Inferior parietal cortex (tissue), 1 donor: ENCODE results near the gene PRKACB.

Experiments
- DNase-seq: peaks from one replicate; pipeline ENCODE4 v3.0.0-alpha.2; 2016; ENCODE audit errors: extremely low spot score

The PRKACB gene

DNA sequence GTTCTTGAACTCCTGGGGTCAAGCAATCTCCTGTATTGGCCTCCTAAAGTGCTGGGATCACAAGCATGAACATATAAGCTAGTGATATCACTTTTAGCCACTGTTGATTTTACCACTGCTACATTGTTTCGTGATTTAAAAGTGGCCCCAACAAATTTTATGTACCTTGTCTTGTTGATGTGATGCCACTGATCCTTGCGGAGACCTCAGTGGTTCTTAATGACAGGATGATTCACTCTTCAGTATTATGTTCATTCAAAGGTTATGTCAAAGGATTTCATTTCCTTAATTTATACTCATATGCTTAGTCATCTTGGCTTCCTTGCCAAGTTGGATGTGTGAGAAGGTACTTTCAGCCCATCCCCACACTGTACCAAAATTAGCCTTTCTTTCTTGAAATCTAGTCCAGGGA lies 12.1 kb downstream of the PRKACB start:
- no peak for DNase-seq

- no peak for DNase-seq
Measured at GRCh38 chr1:84159533-84160240, 15.6 kb downstream of the PRKACB start.

GRCh38 chr1:84162295-84162694 lies 18.2 kb downstream of the PRKACB start:
- DNase-seq = no peak

DNA sequence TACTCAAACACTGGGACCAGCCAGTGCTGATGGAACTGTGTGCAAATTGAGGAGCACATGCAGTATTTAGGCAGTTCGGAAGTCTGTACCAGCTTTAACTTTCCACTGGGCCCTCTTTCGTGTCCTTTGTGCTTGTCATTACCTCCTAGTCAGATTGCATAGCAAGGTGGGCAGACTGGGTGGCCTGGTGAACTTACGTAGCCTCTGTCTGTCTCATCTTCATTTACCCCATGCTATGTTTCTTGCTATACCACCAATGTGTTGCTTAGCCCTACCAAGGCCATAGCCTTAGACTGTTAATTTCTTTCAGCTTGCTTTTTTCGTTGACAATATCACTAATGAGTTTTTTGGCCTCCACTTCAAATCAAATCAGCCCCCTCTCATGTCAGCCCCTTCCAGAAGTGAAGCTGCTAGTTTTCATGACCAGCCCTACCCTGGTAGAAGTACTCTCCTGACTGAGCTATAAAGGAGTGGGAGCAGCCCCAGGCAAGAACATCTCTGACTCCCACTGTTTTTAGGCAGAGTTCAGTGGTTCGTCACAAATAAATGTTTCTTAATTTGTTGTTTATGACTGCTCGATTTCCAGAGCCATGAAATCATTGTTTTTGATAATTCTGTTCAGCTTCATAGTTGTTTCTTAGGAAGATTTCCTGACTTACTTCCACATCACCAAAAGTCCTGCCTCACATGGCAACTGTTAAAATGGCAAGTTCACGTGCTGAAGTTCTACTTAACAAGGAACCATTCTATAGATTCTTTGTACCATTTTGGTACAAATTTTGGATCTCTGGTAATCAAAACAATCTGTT lies 19.3 kb downstream of the PRKACB start:
- peak; percentile 65 for DNase-seq

- peak; percentile 75 for DNase-seq
Measured at GRCh38 chr1:84164161-84164560, 20.1 kb downstream of the PRKACB start.

GRCh38 chr1:84164567-84165021 lies 20.5 kb downstream of the PRKACB start:
- peak; percentile 77 for DNase-seq

DNA sequence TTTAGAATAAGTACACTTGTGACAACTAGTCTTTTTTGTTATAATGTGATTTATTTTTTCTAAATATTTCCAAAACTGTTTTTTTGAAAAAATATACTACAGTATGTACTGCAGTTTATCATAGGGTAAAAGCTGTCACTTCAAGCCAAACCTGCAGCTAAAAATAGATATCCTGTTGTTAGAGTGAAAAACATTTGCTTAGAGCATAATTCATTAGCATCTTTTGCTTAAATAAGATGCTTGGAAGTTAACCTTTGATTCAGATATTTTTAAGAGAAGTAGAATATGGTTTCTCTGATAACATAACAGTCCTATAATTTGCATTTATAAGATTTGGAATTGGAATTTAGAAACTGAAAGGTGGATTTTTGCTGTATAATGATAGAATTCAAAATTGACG lies 21.5 kb downstream of the PRKACB start:
- no peak for DNase-seq

DNA sequence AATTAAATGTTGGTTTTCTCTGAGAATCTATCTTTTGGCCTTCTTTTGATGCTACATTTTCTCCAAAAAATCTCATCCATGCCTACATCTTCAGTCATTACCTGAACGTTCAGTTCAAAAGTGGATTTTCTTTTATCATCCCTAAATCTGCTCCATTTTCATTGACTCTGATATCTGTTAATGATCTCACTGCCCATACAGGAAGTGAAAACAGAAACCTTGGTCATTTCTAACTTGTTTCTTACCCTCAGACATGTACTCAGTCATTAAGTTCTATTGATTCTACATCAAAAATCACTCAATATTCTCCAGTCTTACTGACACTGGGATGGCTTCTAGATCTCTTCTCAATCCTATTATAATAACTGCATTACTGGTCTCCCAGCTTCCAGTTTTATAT lies 22.7 kb downstream of the PRKACB start:
- no peak for DNase-seq

- DNase-seq = no peak
Measured at GRCh38 chr1:84168783-84169182, 24.7 kb downstream of the PRKACB start.

DNA sequence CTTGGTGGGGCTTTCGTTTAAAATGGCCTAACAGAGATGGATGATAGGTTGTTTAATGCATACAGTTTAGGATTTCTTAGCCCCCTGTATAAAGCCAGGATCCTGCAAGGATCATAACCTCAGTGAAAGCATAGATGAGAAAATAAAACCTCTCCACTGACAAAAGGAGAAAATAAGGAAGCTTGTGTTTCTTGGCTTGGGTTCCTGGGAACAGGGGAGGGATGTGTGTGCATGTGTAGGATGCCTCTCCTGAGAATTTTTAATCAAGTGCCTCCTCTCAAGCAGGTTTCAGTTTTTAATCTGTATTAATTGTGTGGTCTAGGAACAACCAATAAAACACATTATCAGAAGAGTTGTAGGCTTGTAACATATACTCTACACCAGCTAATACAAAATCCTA lies 26.1 kb downstream of the PRKACB start:
- DNase-seq = no peak

DNA sequence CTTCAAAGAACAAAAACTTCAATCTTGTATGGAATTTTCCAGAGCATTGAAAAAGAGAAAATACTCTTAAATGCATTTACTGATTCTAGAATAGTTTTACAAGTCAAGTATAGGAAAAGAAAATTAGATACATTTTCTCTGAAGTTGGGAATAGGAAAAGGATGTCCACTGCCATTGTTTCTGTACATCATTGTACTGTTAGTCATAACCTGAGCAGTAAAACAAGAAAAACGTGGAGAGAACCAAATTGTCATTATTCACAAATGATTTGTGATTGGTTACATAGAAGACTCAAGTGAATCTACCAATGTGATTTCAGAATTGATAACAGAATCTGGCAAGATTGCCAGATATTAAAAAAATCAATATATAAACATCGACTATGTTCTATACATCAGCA lies 27.4 kb downstream of the PRKACB start:
- DNase-seq = no peak

GRCh38 chr1:84174051-84174556 lies 30.0 kb downstream of the PRKACB start:
- DNase-seq = peak; percentile 61

- no peak for DNase-seq
Measured at GRCh38 chr1:84181350-84182005, 37.4 kb downstream of the PRKACB start.

DNA sequence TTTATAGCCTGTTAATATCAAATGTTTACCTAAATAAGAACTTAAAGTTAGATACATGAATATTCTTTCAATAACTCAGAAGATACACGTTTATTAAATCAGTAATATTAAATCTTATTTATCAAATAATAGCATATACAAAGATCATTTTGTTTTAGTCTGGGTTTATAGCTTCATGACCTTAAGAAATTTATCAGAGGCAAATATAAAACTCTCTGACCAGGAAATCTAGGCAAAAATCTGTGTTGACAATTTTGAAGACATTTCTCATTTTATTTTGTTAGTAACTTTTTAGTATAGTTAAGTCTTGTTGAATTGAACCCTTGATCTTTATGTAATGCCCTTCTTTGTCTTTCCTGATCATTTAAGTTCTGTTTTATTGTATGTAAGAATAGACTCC lies 46.4 kb downstream of the PRKACB start:
- no peak for DNase-seq

DNA sequence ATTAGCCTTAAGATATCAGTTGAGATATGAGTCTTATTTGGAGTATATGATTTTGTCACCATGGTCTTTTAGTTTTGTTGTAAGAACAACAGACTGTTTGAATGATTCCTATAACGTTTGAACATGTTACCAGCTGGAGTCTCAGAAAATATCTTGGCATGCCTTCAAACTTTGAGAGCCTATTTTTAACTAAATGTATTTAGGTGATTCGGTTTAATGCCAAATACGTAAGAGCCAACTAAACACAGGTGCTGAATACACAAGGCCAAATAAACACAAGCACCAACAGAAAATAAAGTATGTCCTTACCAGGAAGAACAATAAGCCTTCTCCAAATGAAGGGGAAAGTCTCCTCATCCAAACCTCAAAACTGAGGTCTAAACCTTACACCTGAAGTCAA lies 48.6 kb downstream of the PRKACB start:
- no peak for DNase-seq

GRCh38 chr1:84198832-84199231 lies 54.8 kb downstream of the PRKACB start:
- DNase-seq = no peak

DNA sequence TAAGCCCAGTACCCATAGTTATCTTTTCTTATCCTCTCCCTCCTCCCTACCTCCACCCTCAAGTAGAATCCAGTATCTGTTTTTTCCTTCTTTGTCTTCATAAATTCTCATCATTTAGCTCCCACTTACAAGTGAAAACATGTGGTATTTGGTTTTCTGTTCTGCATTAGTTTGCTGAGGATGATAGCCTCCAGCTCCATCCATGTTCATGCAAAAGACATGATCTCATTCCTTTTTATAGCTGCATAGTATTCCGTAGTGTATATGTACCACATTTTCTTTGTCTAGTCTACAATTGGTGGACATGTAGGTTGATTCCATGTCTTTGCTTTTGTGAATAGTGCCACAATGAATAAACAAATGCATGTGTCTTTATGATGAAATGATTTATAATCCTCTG lies 55.2 kb downstream of the PRKACB start:
- no peak for DNase-seq

GRCh38 chr1:84202126-84202525 lies 58.1 kb downstream of the PRKACB start:
- no peak for DNase-seq

DNA sequence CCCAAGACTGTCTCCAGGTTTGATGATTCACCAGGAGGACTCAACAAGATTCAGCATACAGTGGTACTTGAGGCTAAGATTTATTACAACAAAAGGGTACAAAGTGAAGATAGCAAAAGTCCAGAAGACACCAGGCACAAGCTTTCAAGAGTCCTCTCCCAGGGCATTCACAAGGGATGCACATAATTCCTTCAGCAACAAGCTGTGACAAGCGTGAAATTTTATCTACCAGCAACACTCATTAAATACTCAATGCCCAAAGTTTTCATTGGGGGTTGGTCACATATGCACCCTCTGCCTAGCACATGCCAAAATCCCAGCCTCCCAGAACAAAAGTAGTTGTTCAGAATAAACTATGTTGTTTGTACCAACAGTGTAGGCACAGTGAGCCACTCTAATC lies 62.3 kb downstream of the PRKACB start:
- no peak for DNase-seq

DNA sequence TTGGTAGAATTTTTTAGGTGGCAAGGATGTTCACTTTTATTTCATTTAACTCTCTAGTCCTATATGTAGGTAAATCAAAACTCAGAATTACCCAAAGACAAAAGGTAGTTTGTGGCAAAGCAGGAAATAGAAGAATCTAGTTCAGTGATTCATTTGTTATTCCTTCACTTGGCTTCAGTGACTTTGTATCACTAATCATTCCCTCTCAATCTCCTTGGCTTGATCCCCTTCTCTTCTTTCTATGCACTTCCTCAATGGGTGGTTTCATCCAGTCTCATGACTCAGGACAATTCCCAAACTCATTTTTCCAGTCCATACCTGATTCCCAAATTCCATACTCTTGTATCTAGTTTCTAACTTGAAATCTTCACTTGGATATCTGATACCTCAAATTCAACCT lies 64.9 kb downstream of the PRKACB start:
- no peak for DNase-seq

DNA sequence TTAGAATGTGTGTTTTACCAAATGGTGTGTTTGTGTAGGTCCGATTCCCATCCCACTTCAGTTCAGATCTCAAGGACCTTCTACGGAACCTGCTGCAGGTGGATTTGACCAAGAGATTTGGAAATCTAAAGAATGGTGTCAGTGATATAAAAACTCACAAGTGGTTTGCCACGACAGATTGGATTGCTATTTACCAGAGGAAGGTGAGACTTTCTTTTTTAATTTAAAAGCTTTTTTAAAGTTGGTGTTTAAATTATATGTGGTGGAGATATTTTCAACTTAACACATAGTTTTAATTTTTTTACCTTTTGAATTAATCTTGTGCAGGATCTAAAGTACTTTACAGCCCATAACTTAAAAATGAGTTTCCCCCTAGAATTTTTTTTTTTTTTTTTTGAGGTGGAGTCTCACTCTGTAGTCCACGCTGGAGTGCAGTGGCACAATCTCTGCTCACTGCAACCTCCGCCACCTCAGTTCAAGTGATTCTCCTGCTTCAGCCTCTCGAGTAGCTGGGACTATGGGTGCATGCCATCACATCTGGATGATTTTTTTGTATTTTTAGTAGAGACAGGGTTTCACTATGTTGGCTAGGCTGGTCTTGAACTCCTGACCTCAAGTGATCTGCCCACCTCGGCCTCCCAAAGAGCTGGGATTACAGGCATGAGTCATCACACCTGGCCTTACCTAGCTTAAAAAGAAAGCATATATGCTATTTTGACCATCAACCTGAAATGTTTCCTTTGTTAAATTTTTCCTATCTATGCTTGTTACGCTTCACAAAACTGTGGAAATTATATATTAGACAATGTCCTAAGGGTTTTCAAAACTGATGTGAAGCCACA lies 70.3 kb downstream of the PRKACB start:
- no peak for DNase-seq

GRCh38 chr1:84217239-84217638 lies 73.2 kb downstream of the PRKACB start:
- no peak for DNase-seq
